ENCODE measurements around the gene TEX26.

The TEX26 gene

GRCh38 chr13:31015199-31015598, 82.7 kb downstream of the TEX26 start:
- peaks cover 36% of the 10 kb centered on the region for H3K36me3 ChIP-seq (ENCODE audit: insufficient read depth, low read length)
- peak; percentile 6; the same call in 1 of the 2 replicates for TF ChIP-seq POLR2AphosphoS5 (IDR thresholded peaks at IDR 0.05; ENCODE audit: borderline replicate concordance, low read depth, low read length)
- no peak for TF ChIP-seq FOXP2 (optimal IDR thresholded peaks at IDR 0.05; ENCODE audit: control extremely low read depth, extremely low read length, insufficient read depth)
- no peak for TF ChIP-seq EZH2 (IDR thresholded peaks at IDR 0.05)
- no peak for DNase-seq (ENCODE audit: low read depth, low spot score)
- H3K9me3 ChIP-seq (ENCODE audit: low read depth, low read length), result no peaks in the 10 kb centered on the region; the same call in 1 of the 2 replicates
- H3K4me3 ChIP-seq, result peak overlapping the region; percentile 82
- peak overlapping the region; percentile 100 for H3K27ac ChIP-seq
- peak overlapping the region; percentile 96 for H3K9ac ChIP-seq (ENCODE audit: insufficient read length)

GRCh38 chr13:31016342-31017325, 84.2 kb downstream of the TEX26 start:
- H3K9ac ChIP-seq (ENCODE audit: insufficient read length), result peak overlapping the region; percentile 96
- no peaks in the 10 kb centered on the region; the same call in 1 of the 2 replicates for H3K9me3 ChIP-seq (ENCODE audit: low read depth, low read length)
- peak overlapping the region; percentile 100 for H3K27ac ChIP-seq
- peak overlapping the region; percentile 82 for H3K4me3 ChIP-seq
- DNase-seq (ENCODE audit: low read depth, low spot score), result peak; percentile 92
- peaks cover 27% of the 10 kb centered on the region; the same call in 1 of the 2 replicates for H3K36me3 ChIP-seq (ENCODE audit: insufficient read depth, low read length)
- TF ChIP-seq EZH2 (IDR thresholded peaks at IDR 0.05) (no peak), POLR2AphosphoS5 (IDR thresholded peaks at IDR 0.05; ENCODE audit: borderline replicate concordance, low read depth, low read length) (peak; percentile 94), FOXP2 (optimal IDR thresholded peaks at IDR 0.05; ENCODE audit: control extremely low read depth, extremely low read length, insufficient read depth) (no peak)

GRCh38 chr13:31018511-31018910, 86.1 kb downstream of the TEX26 start:
- Histone ChIP-seq H3K36me3 (ENCODE audit: insufficient read depth, low read length) (peaks cover 14% of the 10 kb centered on the region; the same call in 1 of the 2 replicates), H3K9me3 (ENCODE audit: low read depth, low read length) (no peaks in the 10 kb centered on the region; the same call in 1 of the 2 replicates), H3K27ac (peak overlapping the region; percentile 100), H3K9ac (ENCODE audit: insufficient read length) (no peak overlapping the region), H3K4me3 (no peak overlapping the region)
- TF ChIP-seq POLR2AphosphoS5 (IDR thresholded peaks at IDR 0.05; ENCODE audit: borderline replicate concordance, low read depth, low read length) (no peak), FOXP2 (optimal IDR thresholded peaks at IDR 0.05; ENCODE audit: control extremely low read depth, extremely low read length, insufficient read depth) (no peak), EZH2 (IDR thresholded peaks at IDR 0.05) (no peak)
- DNase-seq (ENCODE audit: low read depth, low spot score), result no peak

- no peaks in the 10 kb centered on the region for H3K36me3 ChIP-seq (ENCODE audit: insufficient read depth, low read length)
- H3K4me3 ChIP-seq, result no peak overlapping the region
- H3K27ac ChIP-seq, result peak overlapping the region; percentile 65
- no peak overlapping the region for H3K9ac ChIP-seq (ENCODE audit: insufficient read length)
- no peak for DNase-seq (ENCODE audit: low read depth, low spot score)
- no peak for TF ChIP-seq FOXP2 (optimal IDR thresholded peaks at IDR 0.05; ENCODE audit: control extremely low read depth, extremely low read length, insufficient read depth)
- TF ChIP-seq POLR2AphosphoS5 (IDR thresholded peaks at IDR 0.05; ENCODE audit: borderline replicate concordance, low read depth, low read length), result no peak
- TF ChIP-seq EZH2 (IDR thresholded peaks at IDR 0.05), result no peak
- no peaks in the 10 kb centered on the region; the same call in 1 of the 2 replicates for H3K9me3 ChIP-seq (ENCODE audit: low read depth, low read length)
These were observed 88.5 kb downstream of the TEX26 start for GRCh38 chr13:31020996-31021395.

GRCh38 chr13:31022288-31022895, 89.9 kb downstream of the TEX26 start:
- peak overlapping the region; percentile 67 for H3K4me3 ChIP-seq
- no peaks in the 10 kb centered on the region; the same call in 1 of the 2 replicates for H3K9me3 ChIP-seq (ENCODE audit: low read depth, low read length)
- H3K9ac ChIP-seq (ENCODE audit: insufficient read length), result peak overlapping the region; percentile 23
- DNase-seq (ENCODE audit: low read depth, low spot score), result no peak
- TF ChIP-seq FOXP2 (optimal IDR thresholded peaks at IDR 0.05; ENCODE audit: control extremely low read depth, extremely low read length, insufficient read depth) (no peak), EZH2 (IDR thresholded peaks at IDR 0.05) (no peak), POLR2AphosphoS5 (IDR thresholded peaks at IDR 0.05; ENCODE audit: borderline replicate concordance, low read depth, low read length) (no peak)
- H3K27ac ChIP-seq, result peak overlapping the region; percentile 89
- no peaks in the 10 kb centered on the region for H3K36me3 ChIP-seq (ENCODE audit: insufficient read depth, low read length)

- peak overlapping the region; percentile 89 for H3K27ac ChIP-seq
- peak; percentile 78 for DNase-seq (ENCODE audit: low read depth, low spot score)
- TF ChIP-seq POLR2AphosphoS5 (IDR thresholded peaks at IDR 0.05; ENCODE audit: borderline replicate concordance, low read depth, low read length) (peak; percentile 28; the same call in 1 of the 2 replicates), FOXP2 (optimal IDR thresholded peaks at IDR 0.05; ENCODE audit: control extremely low read depth, extremely low read length, insufficient read depth) (no peak)
- H3K36me3 ChIP-seq (ENCODE audit: insufficient read depth, low read length), result no peaks in the 10 kb centered on the region
- no peaks in the 10 kb centered on the region; the same call in 1 of the 2 replicates for H3K9me3 ChIP-seq (ENCODE audit: low read depth, low read length)
- peak overlapping the region; percentile 67 for H3K4me3 ChIP-seq
- H3K9ac ChIP-seq (ENCODE audit: insufficient read length), result peak overlapping the region; percentile 23
These were observed 90.6 kb downstream of the TEX26 start for GRCh38 chr13:31022928-31023530.
